K562 (cell line): ENCODE results near the gene ALG11. TPM values are rescaled to one million over a fixed set of nuclear protein-coding genes. Genes with fewer than 3 reads are reported as not detected.
A peak's percentile ranks its signal among the peaks of the same experiment; 100 is the strongest.

ENCODE experiments used
- ATAC-seq: fragments of 200-7000 bp; cut with Tn5 transposase; 3 replicates; pipeline ENCODE4 v1.9.1; 2020; ENCODE audit warnings: moderate library complexity
- BruUV-seq: library from RNA; stranded (reverse); fragments of 400-500 nt; replicated peaks from 2 replicates; lab custom pipeline; 2021; lab: Mats Ljungman, UMichigan
- CTCF ChIA-PET: fragments of 300-600 bp; formaldehyde crosslinking; extraction: SDS; loops from one replicate; lab custom pipeline; 2021; ENCODE audit warnings: low intra/inter-chr PET ratio; lab: Yijun Ruan, JAX
- POLR2A ChIA-PET: fragments of 300-600, 350-650 bp; sonication (Branson Sonifier 250); formaldehyde crosslinking; extraction: SDS; loops from one replicate; lab custom pipeline; 2021; ENCODE audit warnings: antibody characterized with exemption, inconsistent platforms; lab: Yijun Ruan, JAX
- DNase-seq, 4 experiments: peaks; one replicate each; pipeline versions ENCODE4 v3.0.0 to v3.0.0-alpha.2; 2011 to 2018; ENCODE audit warnings: low spot score in 3 of 4, mixed read lengths in 3 of 4; ENCODE audit errors: extremely low read depth in 1 of 4
- FAIRE-seq: peaks from 2 replicates; lab custom pipeline; 2011; peaks lifted over from hg19 to GRCh38; lab: Jason Lieb, UNC
- H2AFZ ChIP-seq: 2 replicates; pipeline ENCODE4 v1.6.0; 2011; ENCODE audit warnings: low read depth, low read length, control low read depth, inconsistent platforms
- H3K27ac ChIP-seq: fragments of 200-600 bp; 3 replicates; pipeline ENCODE4 v1.8.0; 2011; ENCODE audit warnings: low read depth, mild to moderate bottlenecking, control low read depth, inconsistent platforms, low read length, moderate library complexity, mixed read lengths; ENCODE audit errors: extremely low read depth
- H3K27me3 ChIP-seq, 2 experiments: fragments of 300-600 bp in 1 of 2; 2 replicates in 1 of 2; 3 replicates in 1 of 2; pipeline versions ENCODE4 v1.6.0 to v1.8.0; 2011; ENCODE audit warnings: inconsistent platforms in 2 of 2, low read length in 2 of 2, mild to moderate bottlenecking in 1 of 2, mixed read lengths in 1 of 2, moderate library complexity in 1 of 2; ENCODE audit not compliant: control insufficient read depth in 2 of 2, insufficient read depth in 2 of 2
- H3K36me3 ChIP-seq: fragments of 300-600 bp; 3 replicates; pipeline ENCODE4 v1.8.0; 2011; ENCODE audit warnings: mild to moderate bottlenecking, low read length, inconsistent platforms; ENCODE audit not compliant: control insufficient read depth, insufficient read depth
- H3K4me1 ChIP-seq, 2 experiments: fragments of 200-600 bp in 1 of 2; replicated peaks in 1 of 2; 2 replicates in 1 of 2; 3 replicates in 1 of 2; pipeline versions ENCODE4 v1.5.1 to v1.8.0; 2011; ENCODE audit warnings: inconsistent platforms in 2 of 2, low read length in 2 of 2, mild to moderate bottlenecking in 1 of 2, mixed read lengths in 1 of 2, moderate library complexity in 1 of 2; ENCODE audit not compliant: control insufficient read depth in 2 of 2, insufficient read depth in 2 of 2
- H3K4me2 ChIP-seq: 2 replicates; pipeline ENCODE4 v1.6.1; 2011; ENCODE audit warnings: low read length, control low read depth, inconsistent platforms, mixed read lengths; ENCODE audit not compliant: insufficient read depth
- H3K4me3 ChIP-seq: fragments of 200-600 bp; sonication (generic), shearing (Covaris generic); 2 replicates; pipeline ENCODE4 v1.5.1; 2016; ENCODE audit warnings: control low read depth, inconsistent platforms
- H3K79me2 ChIP-seq: fragments of 200-600 bp; 3 replicates; pipeline ENCODE4 v1.8.0; 2011; ENCODE audit warnings: low read length, inconsistent platforms; ENCODE audit not compliant: control insufficient read depth, insufficient read depth
- H3K9ac ChIP-seq, 2 experiments: 2 replicates each; pipeline versions ENCODE4 v1.6.0 to v1.6.1; 2011; ENCODE audit warnings: low read depth in 2 of 2, low read length in 2 of 2, control low read depth in 1 of 2, inconsistent platforms in 1 of 2, mild to moderate bottlenecking in 1 of 2, mixed read lengths in 1 of 2; ENCODE audit not compliant: insufficient read depth in 1 of 2
- H3K9me1 ChIP-seq: one replicate; pipeline ENCODE4 v1.6.0; 2011; ENCODE audit warnings: inconsistent platforms, mild to moderate bottlenecking, low read length, moderate library complexity; ENCODE audit not compliant: control insufficient read depth, insufficient read depth
- H3K9me3 ChIP-seq: replicated peaks from 2 replicates; pipeline ENCODE4 v1.5.1; 2011; ENCODE audit warnings: low read depth, low read length, inconsistent platforms; ENCODE audit not compliant: control insufficient read depth, insufficient read depth
- H4K20me1 ChIP-seq: replicated peaks from 2 replicates; pipeline ENCODE4 v1.6.1; 2011; ENCODE audit warnings: low read length, inconsistent platforms, mixed read lengths; ENCODE audit not compliant: control insufficient read depth, insufficient read depth
- KHSRP ChIP-seq: fragments of 450-650 bp; IDR thresholded peaks from 2 replicates; pipeline ENCODE4 v1.6.1; 2017
- MTA3 ChIP-seq: fragments of 450-650 bp; formaldehyde crosslinking; IDR thresholded peaks from 2 replicates; pipeline ENCODE4 v1.6.1; 2017; ENCODE audit warnings: mild to moderate bottlenecking, borderline replicate concordance
- POLR2G ChIP-seq: fragments of 200-400 bp; formaldehyde crosslinking; IDR thresholded peaks from 2 replicates; pipeline ENCODE4 v1.6.1; 2017; ENCODE audit warnings: low read depth, mild to moderate bottlenecking, antibody characterized with exemption, low read length, moderate library complexity
- RBBP5 ChIP-seq: fragments of 200-600 bp; sonication (generic); IDR thresholded peaks from 2 replicates; pipeline ENCODE4 v1.6.1; 2012; ENCODE audit warnings: borderline replicate concordance, mild to moderate bottlenecking, low read length, control low read depth, inconsistent platforms; ENCODE audit not compliant: insufficient read depth, poor library complexity, severe bottlenecking
- RBFOX2 ChIP-seq: fragments of 200-400 bp; formaldehyde crosslinking; IDR thresholded peaks from 2 replicates; pipeline ENCODE4 v1.6.1; 2017; ENCODE audit warnings: low read depth, mild to moderate bottlenecking, low read length, moderate library complexity
- ZNF830 ChIP-seq: fragments of 250-450 bp; sonication (Bioruptor Pico); IDR thresholded peaks from 2 replicates; pipeline ENCODE4 v1.5.0; 2021; ENCODE audit warnings: mild to moderate bottlenecking
- WGBS: fragments of 100-300 bp; shearing (Covaris generic); methylation state at CpG from one replicate; pipeline ENCODE4 v1.1.6; 2016; ENCODE audit warnings: low coverage, mixed read lengths; ENCODE audit not compliant: insufficient coverage; ENCODE audit errors: missing lambda C conversion rate; 5-methylcytosine and 5-hydroxymethylcytosine counted together
- in situ Hi-C: fragments of 300-500 bp; cut with MboI; formaldehyde crosslinking; loops from 4 replicates; pipeline ENCODE4 v1.15.0; 2018; ENCODE audit warnings: inconsistent platforms, mixed read lengths
- intact Hi-C: fragments of 100-400 bp; cut with micrococcal nuclease; formaldehyde crosslinking; loops from 2 replicates; pipeline ENCODE4 v1.14.2; 2022
- polyA plus RNA-seq, 8 experiments: library from polyadenylated mRNA; depleted of rRNA in 4 of 8; stranded (reverse) in 5 of 8; unstranded in 3 of 8; fragments of >200 nt; fragmentation: Nextera tagmentation in 2 of 8; fragmentation: Illumina TruSeq in 1 of 8; extraction: Ambion mirVana in 2 of 8; extraction: Trizol in 1 of 8; gene quantifications; 2 replicates each; pipeline versions ENCODE4 v1.2.1 to v1.2.3, GENCODE V29; 2011 to 2014; ENCODE audit warnings: inconsistent platforms in 1 of 8, missing spikeins in 1 of 8
- total RNA-seq, 7 experiments: library from RNA; depleted of rRNA in 6 of 7; stranded (reverse); fragments of >200 nt in 6 of 7; fragmentation: Illumina TruSeq in 2 of 7; extraction: Trizol in 2 of 7; gene quantifications; 2 replicates each; pipeline versions ENCODE4 v1.2.1 to v1.2.3, GENCODE V29; 2011 to 2021; ENCODE audit warnings: low replicate concordance in 1 of 7
- TF ChIP-seq, protein P1 (sequence below), 2 experiments: fragments of 150-350 bp in 1 of 2; IDR thresholded peaks; 2 replicates each; pipeline ENCODE4 v1.6.1; 2012 to 2016; ENCODE audit warnings: low read depth in 2 of 2, low read length in 2 of 2, mild to moderate bottlenecking in 1 of 2, moderate library complexity in 1 of 2
- TF ChIP-seq, protein P2 (sequence below): fragments of 450-650 bp; IDR thresholded peaks from 2 replicates; pipeline ENCODE4 v1.6.1; 2014; ENCODE audit warnings: low read depth, mild to moderate bottlenecking, moderate library complexity, borderline replicate concordance

ALG11 gene
- total and polyA plus RNA-seq, 9 of the 15 experiments (the other 6 are each of a cell fraction or from before 2014, with no cell fraction given), result 7.3 to 19.2 (median 16.3) TPM

DNA sequence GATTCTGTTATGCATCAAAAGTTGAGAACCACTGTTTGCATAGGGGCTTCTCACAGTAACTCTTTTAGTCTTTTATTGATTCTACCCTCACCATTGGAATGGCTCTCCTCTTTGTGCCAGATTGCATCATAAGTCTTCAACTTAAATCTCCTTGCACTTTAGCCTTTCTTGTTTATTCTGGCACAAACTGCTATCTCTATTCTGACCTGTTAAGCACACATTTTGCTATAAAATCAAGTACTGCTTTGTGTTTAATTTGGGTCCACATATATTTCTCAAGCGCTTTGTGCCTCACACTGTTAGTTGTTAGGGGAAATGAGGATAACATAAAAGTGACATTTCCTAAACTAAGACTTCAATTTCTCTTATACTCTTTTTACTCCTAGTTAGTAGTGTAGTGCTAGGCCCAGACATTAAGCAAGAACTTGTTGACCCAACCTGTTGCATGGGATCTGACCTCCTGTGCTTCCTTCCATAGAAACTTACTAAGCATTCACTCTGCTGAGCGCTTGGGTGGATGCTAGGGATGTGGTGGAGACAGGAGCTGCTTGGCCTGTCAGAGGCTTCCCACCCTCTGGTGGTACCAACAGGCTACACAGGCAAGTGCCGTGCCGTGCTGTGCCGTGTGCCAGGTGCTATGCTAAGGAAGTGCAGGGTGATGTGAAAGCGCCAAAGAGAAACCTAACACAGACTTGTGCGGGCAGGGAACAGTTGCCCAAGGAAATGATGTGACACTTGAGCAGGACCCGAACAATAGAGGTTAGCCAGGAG is 13.5 kb downstream of the ALG11 start (continued):
- TF ChIP-seq, protein P1, sequence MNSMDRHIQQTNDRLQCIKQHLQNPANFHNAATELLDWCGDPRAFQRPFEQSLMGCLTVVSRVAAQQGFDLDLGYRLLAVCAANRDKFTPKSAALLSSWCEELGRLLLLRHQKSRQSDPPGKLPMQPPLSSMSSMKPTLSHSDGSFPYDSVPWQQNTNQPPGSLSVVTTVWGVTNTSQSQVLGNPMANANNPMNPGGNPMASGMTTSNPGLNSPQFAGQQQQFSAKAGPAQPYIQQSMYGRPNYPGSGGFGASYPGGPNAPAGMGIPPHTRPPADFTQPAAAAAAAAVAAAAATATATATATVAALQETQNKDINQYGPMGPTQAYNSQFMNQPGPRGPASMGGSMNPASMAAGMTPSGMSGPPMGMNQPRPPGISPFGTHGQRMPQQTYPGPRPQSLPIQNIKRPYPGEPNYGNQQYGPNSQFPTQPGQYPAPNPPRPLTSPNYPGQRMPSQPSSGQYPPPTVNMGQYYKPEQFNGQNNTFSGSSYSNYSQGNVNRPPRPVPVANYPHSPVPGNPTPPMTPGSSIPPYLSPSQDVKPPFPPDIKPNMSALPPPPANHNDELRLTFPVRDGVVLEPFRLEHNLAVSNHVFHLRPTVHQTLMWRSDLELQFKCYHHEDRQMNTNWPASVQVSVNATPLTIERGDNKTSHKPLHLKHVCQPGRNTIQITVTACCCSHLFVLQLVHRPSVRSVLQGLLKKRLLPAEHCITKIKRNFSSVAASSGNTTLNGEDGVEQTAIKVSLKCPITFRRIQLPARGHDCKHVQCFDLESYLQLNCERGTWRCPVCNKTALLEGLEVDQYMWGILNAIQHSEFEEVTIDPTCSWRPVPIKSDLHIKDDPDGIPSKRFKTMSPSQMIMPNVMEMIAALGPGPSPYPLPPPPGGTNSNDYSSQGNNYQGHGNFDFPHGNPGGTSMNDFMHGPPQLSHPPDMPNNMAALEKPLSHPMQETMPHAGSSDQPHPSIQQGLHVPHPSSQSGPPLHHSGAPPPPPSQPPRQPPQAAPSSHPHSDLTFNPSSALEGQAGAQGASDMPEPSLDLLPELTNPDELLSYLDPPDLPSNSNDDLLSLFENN (IDR thresholded peaks at IDR 0.05; ENCODE audit: low read depth in 2 of 2, low read length in 2 of 2), result no peak
- TF ChIP-seq, protein P2, sequence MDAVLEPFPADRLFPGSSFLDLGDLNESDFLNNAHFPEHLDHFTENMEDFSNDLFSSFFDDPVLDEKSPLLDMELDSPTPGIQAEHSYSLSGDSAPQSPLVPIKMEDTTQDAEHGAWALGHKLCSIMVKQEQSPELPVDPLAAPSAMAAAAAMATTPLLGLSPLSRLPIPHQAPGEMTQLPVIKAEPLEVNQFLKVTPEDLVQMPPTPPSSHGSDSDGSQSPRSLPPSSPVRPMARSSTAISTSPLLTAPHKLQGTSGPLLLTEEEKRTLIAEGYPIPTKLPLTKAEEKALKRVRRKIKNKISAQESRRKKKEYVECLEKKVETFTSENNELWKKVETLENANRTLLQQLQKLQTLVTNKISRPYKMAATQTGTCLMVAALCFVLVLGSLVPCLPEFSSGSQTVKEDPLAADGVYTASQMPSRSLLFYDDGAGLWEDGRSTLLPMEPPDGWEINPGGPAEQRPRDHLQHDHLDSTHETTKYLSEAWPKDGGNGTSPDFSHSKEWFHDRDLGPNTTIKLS, result no peak
- no peak for TF ChIP-seq MTA3

DNA sequence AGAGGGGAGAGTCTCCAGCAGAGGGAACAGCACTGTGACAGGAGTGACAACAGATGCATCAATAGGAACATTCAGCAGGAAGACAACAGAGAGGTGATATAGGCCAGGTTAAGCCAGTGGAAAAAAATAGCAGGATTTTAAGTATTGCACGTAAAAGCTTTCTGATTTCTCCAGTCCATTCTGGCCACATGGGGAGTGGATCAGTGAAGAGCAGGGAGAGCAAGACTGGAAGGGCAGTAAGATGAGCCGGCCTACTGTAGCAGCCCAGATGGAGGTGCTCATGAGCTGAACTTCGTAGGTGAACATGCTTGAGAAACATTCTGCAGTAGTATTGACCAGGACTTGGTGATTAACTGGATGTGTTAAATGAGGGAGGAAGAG is 14.0 kb downstream of the ALG11 start:
- Histone ChIP-seq H3K27ac (no peak overlapping the region), H3K79me2 (peaks cover 23% of the 10 kb centered on the region; the same call in 2 of the 3 replicates), H2AFZ (no peak overlapping the region), H3K4me1 (peaks cover 3% of the 10 kb centered on the region in 2 experiments; a peak in 2 of 5 replicates), H3K27me3 (no peaks in the 10 kb centered on the region), H3K4me3 (no peak overlapping the region), H3K9ac (no peak overlapping the region), H3K9me3 (peaks cover 7% of the 10 kb centered on the region), H3K36me3 (peaks cover 60% of the 10 kb centered on the region), H3K4me2 (no peak overlapping the region), H3K9me1 (peaks cover 3% of the 10 kb centered on the region), H4K20me1 (no peaks in the 10 kb centered on the region)
- WGBS, result 96% methylated on average over 3 of the region's 3 CpGs
- FAIRE-seq (peak; percentile 35), ATAC-seq (peak; percentile 42; the same call in 2 of the 3 replicates), DNase-seq (peak in 1 of 4 experiments; percentile 15)
- intact Hi-C loops (no loop called here), in situ Hi-C loops (no loop called here)
- ChIA-PET CTCF (no interaction called here), POLR2A (no interaction called here)
- no TSS peak for BruUV-seq
- TF ChIP-seq POLR2G (no peak), RBBP5 (no peak), ZNF830 (CRISPR knock-in tag) (no peak), KHSRP (no peak), RBFOX2 (no peak)
